GOT3 (cell line): ENCODE data around the gene PPP1R3A.
"Not testable (repeated sequence)": the region's sequence is repeated elsewhere in the genome, so short reads cannot be mapped to it uniquely, and the experiment has no call there.

ENCODE experiments used
- DNase-seq: peaks from one replicate; lab custom pipeline; 2025; ENCODE audit warnings: mixed read lengths; lab: John Stamatoyannopoulos, UW

The PPP1R3A gene, protein sequence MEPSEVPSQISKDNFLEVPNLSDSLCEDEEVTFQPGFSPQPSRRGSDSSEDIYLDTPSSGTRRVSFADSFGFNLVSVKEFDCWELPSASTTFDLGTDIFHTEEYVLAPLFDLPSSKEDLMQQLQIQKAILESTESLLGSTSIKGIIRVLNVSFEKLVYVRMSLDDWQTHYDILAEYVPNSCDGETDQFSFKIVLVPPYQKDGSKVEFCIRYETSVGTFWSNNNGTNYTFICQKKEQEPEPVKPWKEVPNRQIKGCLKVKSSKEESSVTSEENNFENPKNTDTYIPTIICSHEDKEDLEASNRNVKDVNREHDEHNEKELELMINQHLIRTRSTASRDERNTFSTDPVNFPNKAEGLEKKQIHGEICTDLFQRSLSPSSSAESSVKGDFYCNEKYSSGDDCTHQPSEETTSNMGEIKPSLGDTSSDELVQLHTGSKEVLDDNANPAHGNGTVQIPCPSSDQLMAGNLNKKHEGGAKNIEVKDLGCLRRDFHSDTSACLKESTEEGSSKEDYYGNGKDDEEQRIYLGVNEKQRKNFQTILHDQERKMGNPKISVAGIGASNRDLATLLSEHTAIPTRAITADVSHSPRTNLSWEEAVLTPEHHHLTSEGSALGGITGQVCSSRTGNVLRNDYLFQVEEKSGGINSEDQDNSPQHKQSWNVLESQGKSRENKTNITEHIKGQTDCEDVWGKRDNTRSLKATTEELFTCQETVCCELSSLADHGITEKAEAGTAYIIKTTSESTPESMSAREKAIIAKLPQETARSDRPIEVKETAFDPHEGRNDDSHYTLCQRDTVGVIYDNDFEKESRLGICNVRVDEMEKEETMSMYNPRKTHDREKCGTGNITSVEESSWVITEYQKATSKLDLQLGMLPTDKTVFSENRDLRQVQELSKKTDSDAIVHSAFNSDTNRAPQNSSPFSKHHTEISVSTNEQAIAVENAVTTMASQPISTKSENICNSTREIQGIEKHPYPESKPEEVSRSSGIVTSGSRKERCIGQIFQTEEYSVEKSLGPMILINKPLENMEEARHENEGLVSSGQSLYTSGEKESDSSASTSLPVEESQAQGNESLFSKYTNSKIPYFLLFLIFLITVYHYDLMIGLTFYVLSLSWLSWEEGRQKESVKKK

DNA sequence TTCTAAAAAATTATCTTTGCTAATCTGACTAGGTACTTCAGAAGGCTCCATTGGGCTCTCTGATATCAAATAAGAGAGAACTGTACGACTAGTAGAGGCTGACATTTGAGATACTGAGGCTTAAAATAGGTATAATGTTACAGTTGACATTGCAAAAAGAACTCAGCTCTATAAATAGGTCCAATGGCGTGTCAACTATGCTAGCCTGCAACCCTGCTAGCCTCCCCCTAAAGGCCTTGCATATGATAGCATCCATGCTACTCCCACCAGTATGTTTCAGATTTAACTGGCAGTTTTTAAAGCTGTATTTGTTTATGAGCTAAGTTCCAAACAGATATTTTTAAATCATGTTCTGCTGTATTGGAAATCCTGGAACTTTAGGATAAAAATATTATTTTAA, at the start of gene PPP1R3A:
TSS of gene PPP1R3A (minus strand) at position 64 of the 400 bp plus-strand sequence. CDS start at position 51, 13 bp downstream.
- DNase-seq: no peak

DNA sequence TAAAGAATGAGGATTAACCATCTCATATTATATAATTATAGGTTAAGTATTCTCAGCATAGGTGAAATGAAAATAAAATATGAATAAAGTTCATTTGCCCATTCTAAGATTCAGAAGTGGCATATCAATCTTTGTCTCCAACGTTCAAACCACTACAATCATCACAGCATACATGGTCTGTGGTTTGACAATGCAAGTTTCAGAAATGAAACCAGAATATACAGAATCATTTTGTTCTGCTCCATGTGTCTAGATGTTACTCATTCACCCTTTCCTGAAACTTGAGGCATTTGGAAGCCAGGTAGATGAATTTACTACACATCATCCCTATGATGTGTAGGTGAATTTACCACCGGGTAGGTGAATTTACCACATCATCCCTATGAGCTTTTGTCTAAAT, 44.5 kb upstream of the PPP1R3A start:
- DNase-seq: no peak

DNA sequence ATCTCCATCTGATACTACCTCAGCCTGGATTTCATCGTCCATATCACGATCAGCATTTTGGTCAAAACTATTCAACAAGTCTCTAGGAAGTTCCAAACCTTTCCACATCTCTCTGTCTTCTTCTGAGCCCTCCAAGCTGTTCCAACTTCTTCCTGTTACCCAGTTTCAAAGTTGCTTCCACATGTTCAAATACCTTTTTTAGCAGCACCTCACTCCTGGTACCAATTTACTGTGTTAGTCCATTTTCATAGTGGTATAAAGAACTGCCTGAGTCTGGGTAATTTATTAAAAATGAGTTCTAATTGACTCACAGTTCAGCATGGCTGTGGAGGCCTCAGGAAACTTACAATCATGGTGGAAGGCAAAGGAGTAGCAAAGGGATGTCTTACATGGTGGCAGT, 41.1 kb upstream of the PPP1R3A start:
- no peak for DNase-seq

DNA sequence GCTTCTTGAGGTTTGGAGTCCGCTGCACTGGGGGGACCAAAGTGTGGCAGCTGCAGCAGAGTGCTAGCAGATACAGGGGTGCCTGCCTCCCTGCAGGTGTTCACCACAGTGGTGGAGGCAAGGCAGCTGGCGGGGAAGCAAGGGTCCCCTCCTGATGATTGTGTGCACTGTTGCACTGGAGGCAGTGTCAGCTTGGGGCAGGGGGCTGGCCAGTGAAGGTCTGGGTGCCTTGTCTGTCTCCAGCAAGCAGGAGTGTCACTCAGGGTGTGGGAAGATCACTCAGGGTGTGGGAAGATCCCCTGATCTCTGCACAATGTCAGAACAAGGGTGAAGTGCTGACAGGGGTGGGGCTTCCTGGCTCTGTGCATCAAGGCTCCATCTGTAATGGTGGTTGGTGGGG, 36.3 kb upstream of the PPP1R3A start:
- no peak for DNase-seq

DNA sequence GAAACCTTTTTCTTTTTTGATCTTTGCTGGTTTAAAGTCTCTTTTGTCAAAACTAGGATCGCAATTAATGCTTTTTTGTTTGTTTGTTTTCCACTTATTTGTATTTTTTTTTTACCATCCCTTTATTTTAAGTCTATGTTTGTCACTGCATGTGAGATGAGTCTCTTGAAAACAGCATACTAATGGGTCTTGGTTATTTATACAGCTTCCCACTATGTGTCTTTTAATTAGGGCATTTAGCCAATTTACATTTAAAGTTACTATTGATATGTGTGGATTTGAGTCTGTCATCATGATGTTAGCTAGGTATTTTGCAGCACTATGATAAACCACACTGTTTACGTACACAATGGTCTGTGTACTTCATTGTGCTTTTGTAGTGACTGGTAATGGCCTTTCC, 34.7 kb upstream of the PPP1R3A start:
- DNase-seq: no peak

DNA sequence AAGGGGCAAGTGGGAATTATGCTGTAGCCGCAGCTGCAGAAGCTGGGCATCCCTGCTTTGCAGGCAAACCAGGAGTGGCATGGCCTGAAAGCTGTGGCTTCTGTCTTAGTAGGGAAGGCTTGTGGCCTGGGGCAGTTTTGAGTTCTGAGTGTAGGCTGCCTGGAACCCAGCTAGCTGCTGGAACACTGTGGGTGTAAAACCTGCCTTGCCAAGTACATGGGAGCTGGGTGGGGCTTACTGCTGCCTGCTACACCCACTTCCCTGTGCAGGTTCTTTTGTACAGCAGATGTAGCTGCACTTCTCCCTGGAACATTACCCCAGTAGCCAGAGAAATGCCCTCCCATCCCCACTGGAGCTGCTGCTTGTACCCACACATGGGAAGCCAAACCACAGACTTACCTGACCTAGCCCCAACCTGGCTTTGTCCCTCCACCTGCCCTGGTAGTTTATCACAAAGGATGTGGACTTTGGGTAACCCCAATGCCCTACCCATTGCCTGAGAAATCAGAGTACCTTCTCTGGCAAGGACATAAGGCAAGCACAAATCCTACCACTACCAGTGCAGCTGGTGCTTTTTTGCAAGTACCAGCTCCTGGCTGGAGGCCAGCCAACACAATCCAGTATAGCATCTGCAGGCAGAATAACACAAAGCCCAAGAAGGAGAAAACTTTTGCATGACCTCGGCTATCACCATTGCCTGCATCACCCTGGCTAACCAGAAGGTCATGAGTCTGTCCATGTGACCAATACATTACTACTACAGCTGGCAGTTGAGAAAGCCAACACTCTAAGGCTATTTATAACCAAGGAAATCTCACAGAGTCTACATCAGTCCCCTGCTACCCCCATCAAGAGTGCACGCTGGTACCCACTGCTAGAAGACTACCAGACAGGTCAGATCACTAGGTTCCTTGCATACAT, 26.5 kb upstream of the PPP1R3A start:
- no peak for DNase-seq

DNA sequence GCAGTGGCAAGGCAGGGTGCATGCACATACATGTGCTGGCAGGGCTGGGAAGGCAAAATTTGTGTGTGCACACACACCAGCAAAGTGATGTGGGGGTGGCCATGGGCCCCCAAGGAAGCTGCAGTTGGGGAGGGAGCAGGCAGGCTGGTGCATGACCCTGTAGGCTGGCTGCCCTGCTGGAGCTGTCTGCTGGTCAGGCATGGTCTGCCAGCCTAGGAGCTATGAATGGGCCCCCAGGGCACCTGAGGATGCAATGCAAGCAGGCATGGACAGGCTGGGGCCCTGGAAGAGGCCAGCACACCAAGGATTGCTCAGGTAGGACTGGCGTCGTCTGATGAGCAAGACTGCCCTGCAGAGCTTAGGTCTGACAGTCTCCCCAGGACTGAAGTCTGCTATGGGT, 18.2 kb upstream of the PPP1R3A start:
- no peak for DNase-seq

DNA sequence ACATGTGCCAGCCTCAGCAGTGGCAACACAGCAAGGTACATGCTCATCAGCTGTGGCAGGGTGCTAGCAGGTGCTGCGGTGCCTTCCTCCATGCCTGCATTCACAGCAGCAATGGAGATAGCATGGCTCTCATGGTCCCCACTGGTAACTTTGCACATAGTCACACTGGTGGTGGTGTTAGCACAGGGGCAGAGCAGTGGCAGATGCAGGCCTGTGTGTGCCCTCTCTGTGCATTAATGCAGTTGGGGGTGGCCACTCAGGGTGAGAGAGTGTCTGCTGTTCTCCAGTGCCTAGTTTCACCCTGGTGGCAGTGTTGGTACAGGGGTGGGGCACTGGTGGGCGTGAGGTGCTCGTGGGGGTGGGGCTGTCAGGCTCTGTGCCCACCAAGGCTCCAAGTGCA, 17.7 kb upstream of the PPP1R3A start:
- DNase-seq: no peak

DNA sequence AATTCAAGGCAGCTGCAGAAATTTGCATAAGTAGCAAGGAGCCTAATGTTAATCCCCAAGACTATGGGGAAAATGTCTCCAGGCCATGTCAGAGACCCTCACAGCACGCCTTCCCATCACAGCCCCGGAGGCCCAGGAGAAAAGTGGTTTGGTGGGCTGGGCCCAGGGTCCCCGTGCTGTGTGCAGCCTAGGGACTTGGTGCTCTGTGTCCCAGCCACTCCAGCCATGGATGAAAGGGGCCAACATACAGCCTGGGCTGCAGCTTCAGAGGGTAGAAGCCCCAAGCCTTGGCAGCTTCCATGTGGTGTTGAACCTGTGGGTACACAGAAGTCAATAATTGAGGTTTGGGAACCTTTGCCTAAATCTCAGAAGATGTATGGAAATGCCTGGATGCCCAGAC, 10.6 kb upstream of the PPP1R3A start:
- DNase-seq: not testable (repeated sequence)

DNA sequence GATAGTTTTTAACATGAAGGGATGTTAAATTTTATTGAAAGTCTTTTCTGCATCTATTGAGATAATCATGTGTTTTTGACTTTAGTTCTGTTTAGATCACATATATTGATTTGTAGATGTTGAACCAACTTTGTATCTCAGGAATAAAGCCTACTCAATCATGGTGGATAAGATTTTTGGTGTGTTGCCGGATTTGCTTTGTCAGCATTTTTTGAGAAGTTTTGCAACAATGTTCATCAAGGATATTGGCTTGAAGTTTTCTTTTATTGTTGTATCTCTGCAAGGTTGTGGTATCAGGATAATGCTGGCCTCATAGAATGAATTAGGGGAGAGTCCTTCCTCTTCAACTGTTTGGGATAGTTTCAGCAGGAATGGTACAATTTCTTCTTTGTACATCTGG, 9.3 kb upstream of the PPP1R3A start:
- no peak for DNase-seq

DNA sequence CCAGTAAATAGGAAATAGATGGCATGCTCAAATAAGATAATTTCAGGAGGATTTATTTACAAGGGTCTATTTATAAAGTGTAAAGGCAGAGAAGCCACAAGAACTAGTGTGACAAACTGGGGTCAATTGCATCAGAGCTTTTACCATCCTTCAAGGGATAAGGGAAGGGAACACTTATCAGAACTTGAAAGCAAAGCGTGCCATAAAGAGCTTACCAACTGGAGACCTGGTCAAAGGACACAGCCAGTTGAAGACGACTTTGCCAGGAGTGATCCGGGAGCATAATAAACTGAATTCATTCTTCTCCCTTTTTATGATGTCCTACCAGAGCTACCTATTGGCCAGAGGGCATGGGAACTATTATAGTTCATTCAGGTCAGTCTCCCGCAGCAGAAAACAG, 3.2 kb upstream of the PPP1R3A start:
- DNase-seq: no peak

DNA sequence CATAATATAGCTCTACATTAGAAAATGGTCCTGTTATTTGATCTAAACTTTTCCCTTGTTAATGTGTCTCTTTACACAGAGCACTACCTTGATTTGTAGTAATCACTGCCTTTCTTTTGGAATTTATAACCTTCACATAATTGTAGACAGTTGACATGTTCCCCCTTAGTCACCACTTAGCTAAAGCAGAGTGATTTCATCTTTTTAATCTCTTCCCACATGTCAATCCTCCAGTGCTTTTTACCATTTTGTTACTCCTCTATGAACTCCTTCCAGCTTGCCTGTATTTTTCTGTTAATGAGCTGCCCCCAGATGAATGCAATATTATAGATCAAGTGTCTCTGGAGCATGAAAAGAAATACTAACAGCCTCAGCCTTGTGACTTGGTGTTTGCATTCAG, 2.6 kb upstream of the PPP1R3A start:
- no peak for DNase-seq

DNA sequence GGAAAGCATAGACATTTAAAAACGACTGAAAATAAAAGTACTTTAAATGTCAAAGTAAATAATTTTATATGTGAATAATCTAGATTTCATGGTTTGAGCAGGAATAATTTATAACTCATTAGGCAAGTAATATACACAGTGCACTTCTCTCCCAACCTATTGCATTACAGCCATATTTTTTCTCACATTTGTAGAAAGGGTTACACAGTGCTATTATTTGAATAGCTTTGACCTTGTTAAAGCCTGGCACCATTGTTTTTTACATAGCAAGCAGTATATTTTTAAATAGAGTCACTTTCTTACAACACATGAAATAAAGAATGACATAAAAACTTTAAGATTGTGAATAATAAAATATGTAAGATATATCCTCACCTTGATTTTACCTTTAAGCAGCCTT, 969 bp downstream of the PPP1R3A start:
- DNase-seq: no peak

DNA sequence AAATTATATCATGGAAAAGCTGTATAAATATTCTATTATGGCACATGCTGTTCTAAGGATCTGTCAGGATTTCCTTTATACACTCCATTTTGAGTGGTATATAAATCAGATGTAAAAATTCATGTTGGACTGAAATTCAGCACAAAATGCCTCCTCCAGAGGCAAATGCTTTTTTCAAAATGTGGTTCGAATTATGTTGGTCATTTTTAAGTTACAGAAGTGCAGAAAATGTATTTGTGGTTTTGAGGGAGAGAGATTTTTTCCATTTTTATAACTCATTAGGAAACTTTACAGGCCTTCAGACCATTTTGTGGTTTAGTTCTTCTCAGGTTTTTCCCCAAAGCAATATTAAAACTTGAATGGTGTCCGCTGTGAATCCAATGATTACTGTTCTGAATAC, 2.9 kb downstream of the PPP1R3A start:
- DNase-seq: no peak

DNA sequence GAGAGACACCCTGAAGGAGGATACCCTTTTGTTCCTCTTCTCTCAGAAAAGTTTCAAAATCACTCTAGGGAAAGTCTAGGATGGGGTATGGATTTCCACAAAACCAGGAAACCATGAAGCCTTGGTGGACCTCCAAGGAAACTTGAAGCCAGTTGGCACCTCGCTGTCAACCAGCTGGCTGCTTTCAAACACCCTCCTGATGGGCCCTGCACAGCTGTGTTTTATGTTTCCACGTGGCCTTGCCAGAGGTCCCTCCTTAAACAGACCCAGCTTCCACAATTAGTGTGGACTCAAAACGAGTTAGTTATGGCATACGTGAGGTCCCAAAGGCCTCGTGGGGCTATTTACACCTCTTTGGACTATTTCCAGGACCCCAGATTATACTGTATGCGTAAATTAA, 5.9 kb downstream of the PPP1R3A start:
- no peak for DNase-seq

DNA sequence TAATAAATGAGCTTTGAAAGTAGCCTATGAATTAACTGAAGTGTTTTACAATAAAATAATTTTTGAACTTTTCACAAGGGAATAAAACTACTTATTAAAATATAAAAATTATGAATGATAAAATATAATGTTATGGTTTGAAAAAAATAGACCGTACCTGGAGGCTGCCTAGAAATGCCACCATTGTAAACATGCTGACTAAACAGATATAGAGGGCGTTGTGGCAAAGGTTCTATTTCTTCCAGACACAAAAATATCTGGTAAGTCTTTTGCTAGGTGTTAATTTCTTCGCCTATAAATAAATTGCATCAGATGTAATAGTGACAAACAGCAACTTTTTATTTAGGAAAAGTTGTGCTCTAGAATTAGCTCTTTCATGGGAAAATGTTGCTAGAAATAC, 11.2 kb downstream of the PPP1R3A start:
- no peak for DNase-seq

DNA sequence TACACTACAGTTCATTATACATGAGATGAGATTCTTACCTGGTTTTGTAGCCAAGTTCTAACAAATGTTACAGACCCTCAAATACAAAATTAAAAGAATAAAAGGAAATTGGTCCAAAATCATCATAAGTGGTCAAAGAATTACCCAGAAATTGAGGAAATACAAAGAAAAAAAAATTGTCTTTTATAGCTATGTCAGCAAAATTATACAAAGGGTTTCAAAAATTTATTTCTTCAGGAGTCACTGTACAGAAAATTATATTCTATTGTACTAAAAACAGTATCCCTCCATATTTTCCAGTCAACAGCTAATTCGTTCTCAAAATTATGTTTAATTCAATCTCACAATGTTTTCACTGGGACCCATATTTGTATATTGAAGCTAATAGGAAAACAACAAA, 14.3 kb downstream of the PPP1R3A start:
- no peak for DNase-seq

DNA sequence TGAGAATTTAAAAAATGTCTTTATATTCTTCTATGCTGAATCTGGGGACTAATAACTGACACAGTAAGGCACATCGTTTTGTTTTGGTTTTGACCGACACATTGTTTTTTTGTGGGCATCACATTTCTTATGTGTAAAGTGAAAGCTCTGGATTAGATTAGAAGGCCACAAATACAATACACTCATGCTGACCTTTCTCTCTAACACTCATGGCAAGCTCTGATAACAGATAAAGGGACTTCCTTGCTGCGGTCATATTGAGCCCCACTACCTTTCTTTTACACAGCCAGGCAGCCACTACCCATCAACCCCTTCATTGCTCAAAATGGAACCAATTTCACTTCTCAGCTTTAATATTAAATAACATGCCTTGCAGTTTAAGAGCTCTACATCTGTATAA, 26.0 kb downstream of the PPP1R3A start:
- DNase-seq: no peak

DNA sequence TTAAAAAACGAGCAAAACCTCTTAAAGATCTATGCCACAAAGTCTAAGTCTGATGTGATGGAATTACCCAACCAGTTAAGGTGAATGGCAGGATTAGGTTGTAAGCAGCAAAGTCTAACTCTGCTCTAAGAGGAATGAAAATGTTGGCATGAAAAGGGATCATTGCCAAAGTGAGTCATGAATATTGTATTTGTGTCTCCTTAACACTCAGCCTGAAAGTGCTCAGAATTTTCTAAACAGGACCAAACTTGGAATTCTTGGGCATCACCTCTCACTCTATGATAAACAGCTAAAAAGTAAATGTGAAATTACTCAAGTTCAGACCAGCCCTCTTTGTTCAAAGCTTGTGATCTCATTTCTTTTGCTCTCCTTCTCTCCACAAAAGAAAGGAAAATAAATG, 27.0 kb downstream of the PPP1R3A start:
- DNase-seq: no peak

DNA sequence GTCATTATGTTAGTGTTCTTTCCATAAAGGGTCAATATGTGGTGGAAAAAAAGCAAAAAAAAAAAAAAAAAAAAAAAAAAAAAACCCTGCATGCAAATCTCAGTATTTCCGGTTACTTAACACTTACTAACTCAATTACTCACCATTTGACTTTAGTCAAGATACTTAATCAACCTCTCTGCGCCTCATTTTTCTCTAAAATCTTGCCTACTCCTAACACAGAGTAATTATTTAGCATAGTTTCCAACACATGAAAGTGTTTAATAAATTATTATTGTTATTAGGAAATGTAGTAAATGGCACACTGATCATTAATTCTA, 27.8 kb downstream of the PPP1R3A start:
- no peak for DNase-seq

DNA sequence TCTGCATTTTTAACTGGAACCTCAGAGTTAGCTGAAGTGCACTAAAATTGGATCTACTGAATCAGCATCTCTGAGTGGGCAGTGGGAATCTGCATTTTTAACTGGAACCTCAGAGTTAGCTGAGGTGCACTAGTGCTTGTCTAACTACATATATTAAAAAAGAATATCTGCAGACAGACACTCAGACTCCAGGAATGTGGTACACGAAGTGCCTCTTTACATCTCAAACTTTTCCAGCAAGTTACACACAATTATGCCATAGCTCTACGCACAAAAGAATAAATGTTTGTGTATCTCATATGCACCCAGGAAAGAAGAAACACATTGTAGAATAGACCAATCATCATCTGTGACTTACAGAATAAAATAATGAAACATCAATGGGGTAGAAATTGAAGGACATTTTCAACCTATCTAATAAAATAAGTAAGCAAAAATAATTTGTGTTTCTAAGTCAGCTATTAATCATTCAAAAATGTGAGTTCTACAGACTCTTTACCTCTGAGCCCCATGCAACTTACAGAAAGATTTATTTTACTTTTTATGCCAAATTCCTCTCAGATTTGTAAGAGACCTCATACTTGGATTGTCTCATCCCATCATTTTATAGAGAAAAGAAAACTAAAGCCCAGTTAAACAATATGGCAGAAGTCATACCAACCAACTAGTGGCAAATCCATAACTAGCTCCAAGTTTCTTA, 28.3 kb downstream of the PPP1R3A start:
- no peak for DNase-seq
